ENCODE measurements around the gene PSME1.
A peak's percentile ranks its signal among the peaks of the same experiment; 100 is the strongest.

The PSME1 gene

GRCh38 chr14:24135834-24136683 lies at the start of gene PSME1:
Gene PSME1, plus strand, starts transcription at chr14:24136194. Its CDS starts 69 bp downstream, at chr14:24136263.
- FAIRE-seq (peak; percentile 81), DNase-seq (ENCODE audit: insufficient read length, low spot score) (peak; percentile 59)
- peak; percentile 22; the same call in 1 of the 2 replicates for TF ChIP-seq POLR2A (IDR thresholded peaks at IDR 0.05; ENCODE audit: low read depth, low read length)

GRCh38 chr14:24087004-24087403 lies 49.0 kb upstream of the PSME1 start:
- DNase-seq (ENCODE audit: insufficient read length, low spot score): no peak
- FAIRE-seq: no peak
- no peak for TF ChIP-seq POLR2A (IDR thresholded peaks at IDR 0.05; ENCODE audit: low read depth, low read length)

- TF ChIP-seq POLR2A (IDR thresholded peaks at IDR 0.05; ENCODE audit: low read depth, low read length): no peak
- DNase-seq (ENCODE audit: insufficient read length, low spot score): no peak
- no peak for FAIRE-seq
These were observed 47.9 kb upstream of the PSME1 start for GRCh38 chr14:24088095-24088494.

GRCh38 chr14:24089890-24090289 lies 46.1 kb upstream of the PSME1 start:
- DNase-seq (ENCODE audit: insufficient read length, low spot score) (no peak), FAIRE-seq (no peak)
- no peak for TF ChIP-seq POLR2A (IDR thresholded peaks at IDR 0.05; ENCODE audit: low read depth, low read length)

DNA sequence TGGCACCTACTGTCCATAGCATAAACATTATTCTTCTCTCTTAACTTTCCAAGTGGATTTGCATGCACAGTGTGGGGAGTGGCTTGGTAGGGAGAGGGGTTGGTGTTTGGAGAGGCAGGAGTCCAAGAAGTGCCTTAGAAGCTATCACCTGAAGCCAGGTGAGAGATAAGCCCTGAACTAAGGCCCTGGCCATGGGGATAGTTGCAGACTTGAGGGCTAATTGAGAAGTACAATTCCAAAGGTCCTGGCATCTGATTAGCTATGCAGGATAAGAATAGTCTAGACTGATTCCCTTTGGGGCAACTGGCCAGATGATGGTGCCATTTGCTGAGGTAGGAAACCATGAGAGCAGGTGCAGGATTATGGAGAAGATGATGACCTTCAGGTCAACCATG lies 43.9 kb upstream of the PSME1 start:
- DNase-seq (ENCODE audit: insufficient read length, low spot score) (no peak), FAIRE-seq (no peak)
- TF ChIP-seq POLR2A (IDR thresholded peaks at IDR 0.05; ENCODE audit: low read depth, low read length): no peak

GRCh38 chr14:24092505-24093206 lies 43.3 kb upstream of the PSME1 start:
- no peak for DNase-seq (ENCODE audit: insufficient read length, low spot score)
- TF ChIP-seq POLR2A (IDR thresholded peaks at IDR 0.05; ENCODE audit: low read depth, low read length): no peak
- no peak for FAIRE-seq

DNA sequence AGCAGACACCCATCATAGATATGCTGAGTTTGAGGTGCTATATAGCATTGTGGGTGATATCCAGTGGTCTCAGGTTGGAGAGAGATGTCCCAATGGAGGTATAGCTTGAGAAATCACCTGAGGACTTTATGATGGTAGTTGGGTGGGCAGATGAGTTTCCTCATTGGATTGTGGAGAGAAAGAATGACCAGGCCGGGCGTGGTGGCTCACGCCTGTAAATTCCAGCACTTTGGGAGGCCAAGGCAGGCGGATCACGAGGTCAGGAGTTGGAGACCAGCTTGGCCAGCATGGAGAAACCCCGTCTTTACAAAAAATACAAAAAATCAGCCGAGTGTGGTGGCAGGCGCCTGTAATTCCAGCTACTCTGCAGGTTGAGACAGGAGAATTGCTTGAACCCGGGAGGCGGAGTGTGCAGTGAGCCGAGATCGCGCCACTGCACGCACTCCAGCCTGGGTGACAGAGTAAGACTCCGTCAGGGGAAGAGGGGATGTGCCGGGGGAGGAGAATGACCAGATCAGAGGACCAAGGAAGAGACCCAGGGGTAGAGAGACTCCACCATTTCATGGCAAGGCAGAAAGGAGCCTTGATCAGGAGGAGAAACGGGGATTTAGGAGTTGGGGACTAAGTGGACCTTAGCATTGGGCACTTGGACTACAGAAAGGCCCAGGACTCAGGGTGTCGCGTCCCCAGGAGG lies 42.6 kb upstream of the PSME1 start:
- no peak for DNase-seq (ENCODE audit: insufficient read length, low spot score)
- no peak for FAIRE-seq
- no peak for TF ChIP-seq POLR2A (IDR thresholded peaks at IDR 0.05; ENCODE audit: low read depth, low read length)

DNA sequence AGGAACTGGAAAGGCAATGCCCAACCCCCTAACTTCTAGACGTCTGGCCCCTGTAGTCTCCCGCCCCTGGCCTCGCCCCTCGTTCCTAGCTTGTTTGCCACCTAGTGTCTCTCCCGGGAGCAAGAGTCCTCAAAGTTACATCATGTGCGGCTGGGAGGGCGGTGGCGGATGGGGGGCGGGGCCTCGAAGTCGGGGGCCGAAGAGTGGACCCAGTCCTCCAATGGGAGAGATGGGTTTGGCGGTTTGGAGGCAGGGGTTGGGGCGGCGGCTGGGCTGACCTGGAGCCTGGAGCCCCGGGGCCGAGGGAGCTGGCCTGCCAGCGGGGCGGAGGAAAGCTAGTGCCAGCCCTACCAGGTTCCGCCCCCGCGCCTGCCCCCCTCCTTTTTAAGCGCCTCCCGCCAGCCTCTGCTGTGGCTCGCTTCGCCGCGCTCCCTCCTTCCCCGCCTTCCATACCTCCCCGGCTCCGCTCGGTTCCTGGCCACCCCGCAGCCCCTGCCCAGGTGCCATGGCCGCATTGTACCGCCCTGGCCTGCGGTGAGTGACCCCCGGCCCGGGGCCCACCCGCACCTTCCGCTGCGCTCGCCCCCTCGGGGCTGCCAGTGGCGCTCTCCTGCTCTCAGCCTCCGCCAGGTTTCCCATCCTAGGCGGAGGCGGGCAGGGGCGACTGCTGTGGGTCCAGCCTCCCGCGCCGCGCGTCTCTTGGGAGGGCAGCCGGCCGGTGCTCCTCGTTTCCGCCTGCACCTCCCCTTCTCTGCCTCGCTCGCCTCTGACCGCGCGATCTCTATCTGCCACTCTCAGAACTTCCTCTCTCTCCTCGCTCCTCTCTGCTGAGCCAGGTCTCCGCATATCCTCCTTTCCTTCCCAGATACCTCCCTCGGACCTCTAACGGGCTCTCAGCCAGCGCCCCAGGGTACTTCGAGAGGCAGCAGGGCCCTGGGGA lies 41.8 kb upstream of the PSME1 start, which contains the start of gene PCK2:
TSS of gene PCK2 (plus strand) at position 411 of the 940 bp plus-strand sequence. CDS start at position 506, 95 bp downstream.
- DNase-seq (ENCODE audit: insufficient read length, low spot score) (peak; percentile 89), FAIRE-seq (no peak)
- peak; percentile 89 for TF ChIP-seq POLR2A (IDR thresholded peaks at IDR 0.05; ENCODE audit: low read depth, low read length)

GRCh38 chr14:24094841-24095270 lies 41.1 kb upstream of the PSME1 start:
- DNase-seq (ENCODE audit: insufficient read length, low spot score): no peak
- no peak for TF ChIP-seq POLR2A (IDR thresholded peaks at IDR 0.05; ENCODE audit: low read depth, low read length)
- no peak for FAIRE-seq

- no peak for TF ChIP-seq POLR2A (IDR thresholded peaks at IDR 0.05; ENCODE audit: low read depth, low read length)
- FAIRE-seq (no peak), DNase-seq (ENCODE audit: insufficient read length, low spot score) (no peak)
These were observed 40.5 kb upstream of the PSME1 start for GRCh38 chr14:24095271-24096068.

- FAIRE-seq (no peak), DNase-seq (ENCODE audit: insufficient read length, low spot score) (no peak)
- TF ChIP-seq POLR2A (IDR thresholded peaks at IDR 0.05; ENCODE audit: low read depth, low read length): no peak
These were observed 39.3 kb upstream of the PSME1 start for GRCh38 chr14:24096545-24097181.

All from H54 (cell line).